Measurements from ENCODE around the gene ELMO1.

The ELMO1 gene

GRCh38 chr7:37209195-37209594 is 239.5 kb downstream of the ELMO1 start:
- FAIRE-seq = no peak

GRCh38 chr7:37208528-37208927 is 240.1 kb downstream of the ELMO1 start:
- peak; percentile 60 for FAIRE-seq

- FAIRE-seq = no peak
Observed at GRCh38 chr7:37206192-37206591, 242.5 kb downstream of the ELMO1 start.

GRCh38 chr7:37205451-37205850 is 243.2 kb downstream of the ELMO1 start:
- no peak for FAIRE-seq

- FAIRE-seq = no peak
Observed at GRCh38 chr7:37201876-37202198, 246.8 kb downstream of the ELMO1 start.

GRCh38 chr7:37201003-37201875 is 247.4 kb downstream of the ELMO1 start:
- FAIRE-seq = peak; percentile 54

GRCh38 chr7:37198906-37199485 is 249.7 kb downstream of the ELMO1 start:
- FAIRE-seq = peak; percentile 72

- FAIRE-seq = no peak
Observed at GRCh38 chr7:37198041-37198905, 250.4 kb downstream of the ELMO1 start.

- no peak for FAIRE-seq
Observed at GRCh38 chr7:37197108-37197507, 251.6 kb downstream of the ELMO1 start.

GRCh38 chr7:37196676-37197075 is 252.0 kb downstream of the ELMO1 start:
- no peak for FAIRE-seq

GRCh38 chr7:37195388-37195787 is 253.3 kb downstream of the ELMO1 start:
- FAIRE-seq = no peak

- no peak for FAIRE-seq
Observed at GRCh38 chr7:37194943-37195342, 253.7 kb downstream of the ELMO1 start.

- no peak for FAIRE-seq
Observed at GRCh38 chr7:37193775-37194135, 254.9 kb downstream of the ELMO1 start.

GRCh38 chr7:37193087-37193774 is 255.4 kb downstream of the ELMO1 start:
- FAIRE-seq = no peak

GRCh38 chr7:37191797-37192196 is 256.9 kb downstream of the ELMO1 start:
- FAIRE-seq = no peak

- FAIRE-seq = no peak
Observed at GRCh38 chr7:37187179-37187578, 261.5 kb downstream of the ELMO1 start.

- no peak for FAIRE-seq
Observed at GRCh38 chr7:37186753-37187152, 261.9 kb downstream of the ELMO1 start.

GRCh38 chr7:37181550-37181932 is 267.1 kb downstream of the ELMO1 start:
- no peak for FAIRE-seq

- no peak for FAIRE-seq
Observed at GRCh38 chr7:37180828-37181549, 267.7 kb downstream of the ELMO1 start.

GRCh38 chr7:37176079-37176478 is 272.6 kb downstream of the ELMO1 start:
- FAIRE-seq = no peak

GRCh38 chr7:37174460-37174859 is 274.2 kb downstream of the ELMO1 start:
- FAIRE-seq = no peak

- no peak for FAIRE-seq
Observed at GRCh38 chr7:37173670-37174069, 275.0 kb downstream of the ELMO1 start.
